CD4-positive, CD25-positive, alpha-beta regulatory T cell (primary cell): Measurements from ENCODE around the gene CERS4. TPM values are rescaled to one million over a fixed set of nuclear protein-coding genes. Genes with fewer than 3 reads are reported as not detected.

Experiments
- ATAC-seq, 2 donors: fragments of 150-1000 bp; cut with Tn5 transposase; one replicate each; pipeline ENCODE4 v1.10.0; 2021; ENCODE audit warnings: low read depth in 2 of 2, moderate number of reproducible peaks in 2 of 2, moderate library complexity in 1 of 2
- DNase-seq, 3 donors: peaks; one replicate each; pipeline versions ENCODE4 v3.0.0 to v3.0.0-alpha.2; 2012 to 2022; ENCODE audit warnings: mixed read lengths in 1 of 3
- H3K27ac ChIP-seq: one replicate; pipeline ENCODE4 v1.7.0; 2013; ENCODE audit warnings: mild to moderate bottlenecking, low read length; ENCODE audit not compliant: insufficient read depth, poor library complexity, severe bottlenecking
- H3K27me3 ChIP-seq: one replicate; pipeline ENCODE4 v1.7.0; 2013; ENCODE audit warnings: low read length; ENCODE audit not compliant: control insufficient read depth, insufficient read depth
- H3K36me3 ChIP-seq: one replicate; pipeline ENCODE4 v1.7.0; 2013; ENCODE audit warnings: mild to moderate bottlenecking, low read length, moderate library complexity; ENCODE audit not compliant: control insufficient read depth, insufficient read depth
- H3K4me1 ChIP-seq: 2 replicates; pipeline ENCODE4 v1.7.0; 2013; ENCODE audit warnings: mild to moderate bottlenecking, low read length; ENCODE audit not compliant: insufficient read depth, control insufficient read depth, poor library complexity, severe bottlenecking
- H3K4me3 ChIP-seq: one replicate; pipeline ENCODE4 v1.7.0; 2013; ENCODE audit warnings: low read depth, mild to moderate bottlenecking, low read length, moderate library complexity
- H3K9me3 ChIP-seq, 2 experiments: 1 replicate in 1 of 2; 2 replicates in 1 of 2; pipeline ENCODE4 v1.7.0; 2013; ENCODE audit warnings: low read length in 2 of 2, mild to moderate bottlenecking in 1 of 2, moderate library complexity in 1 of 2; ENCODE audit not compliant: control insufficient read depth in 2 of 2
- H3K27ac Mint-ChIP-seq, 3 donors: one replicate each; pipeline ENCODE4 v1.8.0; 2020 to 2022; ENCODE audit warnings: mild to moderate bottlenecking in 3 of 3, mixed read lengths in 3 of 3, moderate library complexity in 2 of 3
- H3K27me3 Mint-ChIP-seq: one replicate; pipeline ENCODE4 v1.8.0; 2022; ENCODE audit warnings: mild to moderate bottlenecking, mixed read lengths
- H3K36me3 Mint-ChIP-seq: one replicate; pipeline ENCODE4 v1.8.0; 2020; ENCODE audit warnings: mixed read lengths
- H3K4me1 Mint-ChIP-seq, 4 donors: one replicate each; pipeline ENCODE4 v1.8.0; 2020 to 2022; ENCODE audit warnings: mixed read lengths in 4 of 4, mild to moderate bottlenecking in 1 of 4
- H3K4me3 Mint-ChIP-seq, 4 donors: one replicate each; pipeline ENCODE4 v1.8.0; 2020 to 2022; ENCODE audit warnings: mild to moderate bottlenecking in 4 of 4, mixed read lengths in 4 of 4, moderate library complexity in 3 of 4
- H3K9me3 Mint-ChIP-seq, 7 donors: one replicate each; pipeline ENCODE4 v1.8.0; 2020 to 2022; ENCODE audit warnings: mixed read lengths in 7 of 7, mild to moderate bottlenecking in 3 of 7, moderate library complexity in 2 of 7
- polyA plus RNA-seq, 4 donors: library from polyadenylated mRNA; unstranded; fragments of 300-500 nt; fragmentation: Illumina TruSeq; gene quantifications; one replicate each; pipeline ENCODE4 v1.2.3, GENCODE V29; 2021
- total RNA-seq: library from RNA; stranded (reverse); gene quantifications from one replicate; pipeline ENCODE4 v1.2.3, GENCODE V29; 2022

CERS4 gene
- total and polyA plus RNA-seq, 5 donors from 2014 or later = 10.1 to 20.2 (median 14.2) TPM

- H3K4me3 ChIP-seq = no peak overlapping the region
- H3K4me1 ChIP-seq = peaks cover 6% of the 10 kb centered on the region
- Mint-ChIP-seq H3K4me3 (no peak overlapping the region), H3K9me3 (no peaks in the 10 kb centered on the region), H3K27me3 (no peaks in the 10 kb centered on the region), H3K27ac (no peak overlapping the region), H3K36me3 (peaks cover 24% of the 10 kb centered on the region), H3K4me1 (peaks cover 0 to 17% (median 4%) of the 10 kb centered on the region in 4 donors)
- no peak overlapping the region for H3K27ac ChIP-seq
- H3K36me3 ChIP-seq = peaks cover 20% of the 10 kb centered on the region
- H3K9me3 ChIP-seq = no peaks in the 10 kb centered on the region
- H3K27me3 ChIP-seq = no peaks in the 10 kb centered on the region
- ATAC-seq = no peak
- no peak for DNase-seq
These were observed 46.4 kb downstream of the CERS4 start for GRCh38 chr19:8255426-8256125.

- no peak overlapping the region for H3K4me3 Mint-ChIP-seq
- Histone ChIP-seq H3K9me3 (no peaks in the 10 kb centered on the region), H3K36me3 (peaks cover 20% of the 10 kb centered on the region), H3K27me3 (no peaks in the 10 kb centered on the region), H3K4me3 (no peak overlapping the region), H3K27ac (no peak overlapping the region), H3K4me1 (peaks cover 6% of the 10 kb centered on the region)
- H3K4me1 Mint-ChIP-seq = peaks cover 0 to 17% (median 4%) of the 10 kb centered on the region in 4 donors
- ATAC-seq (no peak), DNase-seq (no peak)
- no peaks in the 10 kb centered on the region for H3K9me3 Mint-ChIP-seq
- peak overlapping the region in 1 of 3 donors; percentile 48 for H3K27ac Mint-ChIP-seq
- H3K27me3 Mint-ChIP-seq = no peaks in the 10 kb centered on the region
- H3K36me3 Mint-ChIP-seq = peaks cover 24% of the 10 kb centered on the region
These were observed 47.3 kb downstream of the CERS4 start for GRCh38 chr19:8256276-8257051.

DNA sequence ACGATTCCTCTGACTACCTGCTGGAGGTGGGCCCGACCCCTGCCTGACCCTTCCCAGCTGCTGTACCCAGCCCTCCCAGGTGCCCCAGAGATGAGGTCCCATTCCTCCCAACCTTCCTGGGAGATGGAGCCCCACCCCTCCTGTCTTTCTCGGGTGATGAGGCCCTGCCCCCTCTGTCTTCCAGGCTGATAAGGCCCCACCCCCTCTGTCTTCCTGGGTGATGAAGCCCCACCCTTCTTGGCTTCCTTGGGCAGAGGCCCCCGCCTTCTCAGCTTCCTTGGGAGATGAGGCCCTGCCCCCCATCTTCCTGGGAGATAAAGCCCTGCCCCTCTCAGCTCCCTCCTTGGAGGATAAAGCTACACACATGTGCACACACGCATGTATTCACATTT is 47.9 kb downstream of the CERS4 start:
- H3K27me3 ChIP-seq = no peaks in the 10 kb centered on the region
- Mint-ChIP-seq H3K36me3 (peaks cover 24% of the 10 kb centered on the region), H3K9me3 (no peaks in the 10 kb centered on the region), H3K27me3 (no peaks in the 10 kb centered on the region), H3K4me3 (no peak overlapping the region), H3K4me1 (peaks cover 0 to 17% (median 4%) of the 10 kb centered on the region in 4 donors), H3K27ac (no peak overlapping the region)
- no peak for ATAC-seq
- peaks cover 6% of the 10 kb centered on the region for H3K4me1 ChIP-seq
- DNase-seq = no peak
- no peaks in the 10 kb centered on the region for H3K9me3 ChIP-seq
- peaks cover 20% of the 10 kb centered on the region for H3K36me3 ChIP-seq
- no peak overlapping the region for H3K27ac ChIP-seq
- H3K4me3 ChIP-seq = no peak overlapping the region

DNA sequence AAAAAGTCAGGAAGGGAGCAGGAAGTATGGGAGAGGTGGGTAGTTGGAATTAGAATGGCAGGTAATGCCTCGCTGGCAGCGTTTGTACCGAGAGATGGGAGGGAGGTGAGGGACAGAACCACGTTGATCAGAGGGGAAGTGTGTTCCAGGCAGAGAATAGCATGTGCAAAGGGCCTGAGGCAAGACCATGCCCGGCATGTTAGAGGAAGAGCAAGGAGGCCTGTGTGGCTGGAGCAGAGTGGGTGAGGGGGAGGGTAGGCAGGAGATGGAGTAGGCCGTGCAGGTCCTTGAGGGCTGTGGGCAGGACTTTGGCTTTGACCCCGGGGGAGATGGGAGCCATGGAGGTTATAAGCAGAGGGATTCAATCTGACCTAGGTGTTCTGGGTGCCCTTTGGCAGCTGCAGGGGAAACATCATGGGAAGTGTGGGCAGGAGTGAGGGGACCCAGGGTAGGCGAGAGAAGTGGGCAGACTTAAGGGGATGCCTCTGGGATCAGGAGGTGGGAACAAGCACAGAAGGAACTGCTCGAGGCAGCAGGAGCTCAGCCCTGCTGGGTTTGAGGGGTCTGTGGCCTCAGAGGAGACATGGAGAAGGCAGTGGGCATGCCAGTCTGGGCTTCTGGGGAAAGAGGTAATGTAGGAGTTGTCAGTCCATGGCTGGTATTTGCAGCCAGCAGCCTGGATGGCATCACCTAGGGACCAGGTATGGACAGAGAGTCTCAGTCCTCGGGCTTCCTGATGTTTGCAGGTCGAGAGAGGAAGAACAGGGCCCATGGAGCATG is 50.2 kb downstream of the CERS4 start:
- peaks cover 0 to 11% (median 4%) of the 10 kb centered on the region in 4 donors for H3K4me1 Mint-ChIP-seq
- Histone ChIP-seq H3K4me1 (peaks cover 3% of the 10 kb centered on the region), H3K9me3 (no peaks in the 10 kb centered on the region), H3K4me3 (no peak overlapping the region), H3K36me3 (peaks cover 20% of the 10 kb centered on the region), H3K27me3 (no peaks in the 10 kb centered on the region), H3K27ac (no peak overlapping the region)
- peak overlapping the region in 1 of 3 donors; percentile 68 for H3K27ac Mint-ChIP-seq
- DNase-seq (no peak), ATAC-seq (no peak)
- H3K9me3 Mint-ChIP-seq = no peaks in the 10 kb centered on the region
- peak overlapping the region in 2 of 4 donors; percentile 39 to 69 for H3K4me3 Mint-ChIP-seq
- no peaks in the 10 kb centered on the region for H3K27me3 Mint-ChIP-seq
- peaks cover 21% of the 10 kb centered on the region for H3K36me3 Mint-ChIP-seq

GRCh38 chr19:8259922-8260247 is 50.7 kb downstream of the CERS4 start:
- DNase-seq = no peak
- Histone ChIP-seq H3K9me3 (no peaks in the 10 kb centered on the region), H3K4me3 (no peak overlapping the region), H3K27ac (no peak overlapping the region), H3K27me3 (no peaks in the 10 kb centered on the region), H3K36me3 (peaks cover 20% of the 10 kb centered on the region), H3K4me1 (peaks cover 3% of the 10 kb centered on the region)
- Mint-ChIP-seq H3K27me3 (no peaks in the 10 kb centered on the region), H3K9me3 (no peaks in the 10 kb centered on the region), H3K27ac (peak overlapping the region in 1 of 3 donors; percentile 68), H3K4me3 (peak overlapping the region in 1 of 4 donors; percentile 39), H3K36me3 (peaks cover 21% of the 10 kb centered on the region), H3K4me1 (peaks cover 0 to 11% (median 4%) of the 10 kb centered on the region in 4 donors)
- ATAC-seq = no peak

DNA sequence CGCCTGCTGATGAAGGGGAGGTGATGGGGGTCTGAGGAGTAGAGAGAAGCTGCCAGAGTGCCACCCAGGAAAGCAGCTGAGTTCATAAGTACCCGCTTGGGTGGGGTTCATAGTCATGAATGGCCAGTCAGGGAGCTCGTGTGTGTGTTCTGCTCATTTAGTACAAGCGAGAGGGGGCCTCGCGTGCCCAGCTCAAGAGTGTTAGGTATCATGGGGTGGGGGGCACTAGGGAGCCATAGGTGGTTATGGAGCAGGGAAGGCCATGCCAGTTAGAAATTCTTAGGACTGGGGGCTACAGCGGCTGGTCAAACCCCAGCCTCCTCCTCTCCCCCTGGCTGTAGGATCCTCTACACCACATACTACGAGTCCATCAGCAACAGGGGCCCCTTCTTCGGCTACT is 52.2 kb downstream of the CERS4 start:
- H3K9me3 ChIP-seq = no peaks in the 10 kb centered on the region
- Mint-ChIP-seq H3K9me3 (no peaks in the 10 kb centered on the region), H3K36me3 (peaks cover 16% of the 10 kb centered on the region), H3K27ac (no peak overlapping the region), H3K27me3 (no peaks in the 10 kb centered on the region), H3K4me3 (no peak overlapping the region), H3K4me1 (peaks cover 0 to 6% (median 3%) of the 10 kb centered on the region in 4 donors)
- H3K27me3 ChIP-seq = no peaks in the 10 kb centered on the region
- peaks cover 10% of the 10 kb centered on the region for H3K36me3 ChIP-seq
- peaks cover 3% of the 10 kb centered on the region for H3K4me1 ChIP-seq
- ATAC-seq (no peak), DNase-seq (no peak)
- no peak overlapping the region for H3K4me3 ChIP-seq
- no peak overlapping the region for H3K27ac ChIP-seq

DNA sequence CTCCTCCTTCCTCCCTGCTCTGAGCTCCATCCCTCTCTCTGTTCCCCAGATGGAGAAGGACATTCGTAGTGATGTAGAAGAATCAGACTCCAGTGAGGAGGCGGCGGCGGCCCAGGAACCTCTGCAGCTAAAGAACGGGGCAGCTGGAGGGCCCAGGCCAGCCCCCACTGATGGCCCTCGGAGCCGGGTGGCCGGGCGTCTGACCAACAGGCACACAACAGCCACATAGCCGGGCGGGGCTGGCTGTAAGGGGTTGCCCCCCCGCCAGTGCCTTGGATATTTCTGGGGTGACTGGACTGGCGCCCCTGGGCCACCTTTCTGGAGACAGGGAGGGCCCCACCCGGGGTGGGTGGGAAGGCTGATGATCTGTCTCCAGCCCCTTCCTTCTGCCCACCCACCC is 52.7 kb downstream of the CERS4 start:
- H3K4me3 ChIP-seq = no peak overlapping the region
- no peaks in the 10 kb centered on the region for H3K9me3 Mint-ChIP-seq
- ATAC-seq (no peak), DNase-seq (no peak)
- no peaks in the 10 kb centered on the region for H3K27me3 Mint-ChIP-seq
- H3K9me3 ChIP-seq = no peaks in the 10 kb centered on the region
- H3K27me3 ChIP-seq = no peaks in the 10 kb centered on the region
- no peak overlapping the region for H3K4me3 Mint-ChIP-seq
- peaks cover 16% of the 10 kb centered on the region for H3K36me3 Mint-ChIP-seq
- peaks cover 3% of the 10 kb centered on the region for H3K4me1 ChIP-seq
- no peak overlapping the region for H3K27ac Mint-ChIP-seq
- peaks cover 0 to 6% (median 3%) of the 10 kb centered on the region in 4 donors for H3K4me1 Mint-ChIP-seq
- H3K36me3 ChIP-seq = peaks cover 5% of the 10 kb centered on the region
- no peak overlapping the region for H3K27ac ChIP-seq
